GM12878 (cell line): ENCODE measurements around the gene TBATA. TPM values are rescaled to one million over a fixed set of nuclear protein-coding genes. Genes with fewer than 3 reads are reported as not detected.

Experiments used
- CBFB ChIP-seq: IDR thresholded peaks from 2 replicates; pipeline ENCODE4 v1.6.1; 2016; ENCODE audit warnings: antibody characterized with exemption, low read depth
- CBX3 ChIP-seq: fragments of 200-600 bp; sonication (generic); IDR thresholded peaks from 2 replicates; pipeline ENCODE4 v1.6.1; 2016; ENCODE audit warnings: low read depth, borderline replicate concordance
- CEBPB ChIP-seq, 2 experiments: fragments of 150-350 bp in 1 of 2; IDR thresholded peaks; 2 replicates each; pipeline ENCODE4 v1.6.1; 2012 to 2014; ENCODE audit warnings: low read depth in 2 of 2, low read length in 2 of 2, borderline replicate concordance in 1 of 2, inconsistent platforms in 1 of 2
- CREM ChIP-seq: IDR thresholded peaks from 2 replicates; pipeline ENCODE4 v1.6.1; 2014; ENCODE audit warnings: antibody characterized with exemption, low read depth
- ESRRA ChIP-seq: IDR thresholded peaks from 2 replicates; pipeline ENCODE4 v1.6.1; 2012; ENCODE audit warnings: mild to moderate bottlenecking, low read length, improper control_type of control experiment
- HDGF ChIP-seq: fragments of 450-650 bp; IDR thresholded peaks from 2 replicates; pipeline ENCODE4 v1.6.1; 2016; ENCODE audit warnings: antibody characterized with exemption
- KDM1A ChIP-seq: fragments of 200-600 bp; sonication (generic); IDR thresholded peaks from 2 replicates; pipeline ENCODE4 v1.6.1; 2016; ENCODE audit warnings: borderline replicate concordance
- MEF2A ChIP-seq: IDR thresholded peaks from 2 replicates; pipeline ENCODE4 v1.6.1; 2011; ENCODE audit warnings: low read depth, mild to moderate bottlenecking, low read length, moderate library complexity; ENCODE audit not compliant: insufficient read depth
- MYB ChIP-seq: fragments of 150-350 bp; IDR thresholded peaks from 2 replicates; pipeline ENCODE4 v1.6.1; 2014; ENCODE audit warnings: mild to moderate bottlenecking, low read depth, low read length, borderline replicate concordance
- MYC ChIP-seq: IDR thresholded peaks from 2 replicates; pipeline ENCODE4 v1.6.1; 2011; ENCODE audit warnings: mild to moderate bottlenecking, low read length, moderate library complexity, inconsistent platforms; ENCODE audit not compliant: insufficient read depth, insufficient replicate concordance, insufficient read length, severe bottlenecking
- POLR2A ChIP-seq: IDR thresholded peaks from 2 replicates; pipeline ENCODE4 v1.6.1; 2011; ENCODE audit warnings: low read depth, mild to moderate bottlenecking, low read length
- POU2F2 ChIP-seq: IDR thresholded peaks from 3 replicates; pipeline ENCODE4 v1.6.1; 2011; ENCODE audit warnings: low read depth, mild to moderate bottlenecking, low read length, borderline replicate concordance
- SIN3A ChIP-seq: IDR thresholded peaks from 2 replicates; pipeline ENCODE4 v1.6.1; 2012; ENCODE audit warnings: low read depth, low read length, improper control_type of control experiment
- TARDBP ChIP-seq: IDR thresholded peaks from 2 replicates; pipeline ENCODE4 v1.6.1; 2016; ENCODE audit warnings: borderline replicate concordance
- ZNF622 ChIP-seq: fragments of 450-650 bp; IDR thresholded peaks from 2 replicates; pipeline ENCODE4 v1.6.1; 2017; ENCODE audit warnings: mild to moderate bottlenecking, inconsistent platforms
- polyA plus RNA-seq, 11 experiments: library from polyadenylated mRNA; depleted of rRNA in 4 of 11; unstranded in 6 of 11; stranded (reverse) in 5 of 11; fragments of >200 nt; fragmentation: Nextera tagmentation in 4 of 11; fragmentation: Illumina TruSeq in 1 of 11; extraction: Ambion mirVana in 4 of 11; extraction: Trizol in 1 of 11; gene quantifications; 1 replicate in 1 of 11; 2 replicates in 10 of 11; pipeline versions ENCODE4 v1.2.1 to v1.2.3, GENCODE V29; 2011 to 2016; ENCODE audit warnings: inconsistent platforms in 2 of 11, missing spikeins in 2 of 11, low read depth in 1 of 11
- total RNA-seq, 4 experiments: library from RNA; depleted of rRNA in 3 of 4; stranded (reverse); fragments of >200 nt in 3 of 4; fragmentation: Illumina TruSeq in 1 of 4; extraction: Trizol in 1 of 4; gene quantifications; 2 replicates each; pipeline versions ENCODE4 v1.2.1 to v1.2.3, GENCODE V29; 2013 to 2021
- TF ChIP-seq, protein P1 (sequence below): fragments of 450-650 bp; IDR thresholded peaks from 2 replicates; pipeline ENCODE4 v1.6.1; 2018; ENCODE audit warnings: mild to moderate bottlenecking, low read depth, moderate library complexity; ENCODE audit not compliant: partially characterized antibody
- TF ChIP-seq, protein P2 (sequence below): IDR thresholded peaks from 2 replicates; pipeline ENCODE4 v1.6.1; 2012; ENCODE audit warnings: improper control_type of control experiment, low read depth, low read length; ENCODE audit not compliant: insufficient replicate concordance
- TF ChIP-seq, protein P3 (sequence below): fragments of 450-650 bp; IDR thresholded peaks from 2 replicates; pipeline ENCODE4 v1.6.1; 2017; ENCODE audit warnings: antibody characterized with exemption, mild to moderate bottlenecking, moderate library complexity
- TF ChIP-seq, protein P4 (sequence below): fragments of 450-650 bp; IDR thresholded peaks from 2 replicates; pipeline ENCODE4 v1.6.1; 2016; ENCODE audit warnings: mild to moderate bottlenecking

The TBATA gene
- total and polyA plus RNA-seq, 10 of the 15 experiments (the other 5 are each of a cell fraction or from before 2014, with no cell fraction given): not detected

DNA sequence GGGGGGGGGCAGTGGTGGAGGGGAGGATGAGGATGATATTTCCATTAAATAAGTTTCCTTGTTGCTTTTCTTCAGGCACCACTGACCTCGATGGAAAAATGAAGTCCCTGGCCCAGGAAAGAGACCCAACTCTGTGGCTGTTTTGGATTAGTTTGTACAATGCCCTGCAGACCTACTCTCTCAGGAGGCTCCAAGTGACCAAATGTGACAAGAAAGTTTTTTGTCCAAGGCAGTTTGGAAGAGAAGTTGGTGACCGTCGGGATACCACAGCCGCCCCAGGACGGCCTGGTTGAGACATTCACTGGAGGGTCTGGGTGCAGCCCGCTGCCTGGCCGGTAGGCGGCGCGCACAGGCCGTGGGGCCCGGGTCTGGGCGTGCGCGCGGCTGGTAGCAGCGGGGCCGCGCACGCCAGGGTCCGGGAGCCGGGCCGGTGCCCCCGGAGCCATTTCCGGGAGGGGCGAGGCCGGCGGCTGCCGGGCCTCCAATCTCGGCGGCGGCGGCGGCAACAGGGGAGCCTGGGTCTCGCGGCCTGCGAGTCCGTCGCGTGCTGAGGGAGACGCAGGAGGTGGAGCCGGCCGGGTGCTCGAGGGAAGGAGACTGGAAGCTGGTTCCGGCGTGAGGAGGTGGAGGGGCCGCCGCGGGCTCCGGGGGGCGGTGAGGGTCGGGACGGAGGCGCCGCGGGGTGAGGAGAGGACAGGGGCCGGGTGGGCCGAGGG, 30.5 kb upstream of the TBATA start, which contains the start of gene SGPL1 (continued):
- TF ChIP-seq MEF2A (0 out of 2 replicates have a peak, but pooled peaks have one; percentile 40), MYB (no peak), ZNF622 (no peak), MYC (no peak), CEBPB (IDR thresholded peaks at IDR 0.05; ENCODE audit: borderline replicate concordance in 1 of 2, low read depth in 2 of 2, low read length in 2 of 2) (no peak), SIN3A (no peak), POU2F2 (peak; percentile 43; the same call in 1 of the 3 replicates), CBFB (no peak), CBX3 (no peak), KDM1A (no peak), CREM (no peak), TARDBP (no peak), HDGF (no peak), POLR2A (peak; percentile 85), ESRRA (no peak)
- TF ChIP-seq, protein P1, sequence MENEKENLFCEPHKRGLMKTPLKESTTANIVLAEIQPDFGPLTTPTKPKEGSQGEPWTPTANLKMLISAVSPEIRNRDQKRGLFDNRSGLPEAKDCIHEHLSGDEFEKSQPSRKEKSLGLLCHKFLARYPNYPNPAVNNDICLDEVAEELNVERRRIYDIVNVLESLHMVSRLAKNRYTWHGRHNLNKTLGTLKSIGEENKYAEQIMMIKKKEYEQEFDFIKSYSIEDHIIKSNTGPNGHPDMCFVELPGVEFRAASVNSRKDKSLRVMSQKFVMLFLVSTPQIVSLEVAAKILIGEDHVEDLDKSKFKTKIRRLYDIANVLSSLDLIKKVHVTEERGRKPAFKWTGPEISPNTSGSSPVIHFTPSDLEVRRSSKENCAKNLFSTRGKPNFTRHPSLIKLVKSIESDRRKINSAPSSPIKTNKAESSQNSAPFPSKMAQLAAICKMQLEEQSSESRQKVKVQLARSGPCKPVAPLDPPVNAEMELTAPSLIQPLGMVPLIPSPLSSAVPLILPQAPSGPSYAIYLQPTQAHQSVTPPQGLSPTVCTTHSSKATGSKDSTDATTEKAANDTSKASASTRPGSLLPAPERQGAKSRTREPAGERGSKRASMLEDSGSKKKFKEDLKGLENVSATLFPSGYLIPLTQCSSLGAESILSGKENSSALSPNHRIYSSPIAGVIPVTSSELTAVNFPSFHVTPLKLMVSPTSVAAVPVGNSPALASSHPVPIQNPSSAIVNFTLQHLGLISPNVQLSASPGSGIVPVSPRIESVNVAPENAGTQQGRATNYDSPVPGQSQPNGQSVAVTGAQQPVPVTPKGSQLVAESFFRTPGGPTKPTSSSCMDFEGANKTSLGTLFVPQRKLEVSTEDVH: no peak
- TF ChIP-seq, protein P2, sequence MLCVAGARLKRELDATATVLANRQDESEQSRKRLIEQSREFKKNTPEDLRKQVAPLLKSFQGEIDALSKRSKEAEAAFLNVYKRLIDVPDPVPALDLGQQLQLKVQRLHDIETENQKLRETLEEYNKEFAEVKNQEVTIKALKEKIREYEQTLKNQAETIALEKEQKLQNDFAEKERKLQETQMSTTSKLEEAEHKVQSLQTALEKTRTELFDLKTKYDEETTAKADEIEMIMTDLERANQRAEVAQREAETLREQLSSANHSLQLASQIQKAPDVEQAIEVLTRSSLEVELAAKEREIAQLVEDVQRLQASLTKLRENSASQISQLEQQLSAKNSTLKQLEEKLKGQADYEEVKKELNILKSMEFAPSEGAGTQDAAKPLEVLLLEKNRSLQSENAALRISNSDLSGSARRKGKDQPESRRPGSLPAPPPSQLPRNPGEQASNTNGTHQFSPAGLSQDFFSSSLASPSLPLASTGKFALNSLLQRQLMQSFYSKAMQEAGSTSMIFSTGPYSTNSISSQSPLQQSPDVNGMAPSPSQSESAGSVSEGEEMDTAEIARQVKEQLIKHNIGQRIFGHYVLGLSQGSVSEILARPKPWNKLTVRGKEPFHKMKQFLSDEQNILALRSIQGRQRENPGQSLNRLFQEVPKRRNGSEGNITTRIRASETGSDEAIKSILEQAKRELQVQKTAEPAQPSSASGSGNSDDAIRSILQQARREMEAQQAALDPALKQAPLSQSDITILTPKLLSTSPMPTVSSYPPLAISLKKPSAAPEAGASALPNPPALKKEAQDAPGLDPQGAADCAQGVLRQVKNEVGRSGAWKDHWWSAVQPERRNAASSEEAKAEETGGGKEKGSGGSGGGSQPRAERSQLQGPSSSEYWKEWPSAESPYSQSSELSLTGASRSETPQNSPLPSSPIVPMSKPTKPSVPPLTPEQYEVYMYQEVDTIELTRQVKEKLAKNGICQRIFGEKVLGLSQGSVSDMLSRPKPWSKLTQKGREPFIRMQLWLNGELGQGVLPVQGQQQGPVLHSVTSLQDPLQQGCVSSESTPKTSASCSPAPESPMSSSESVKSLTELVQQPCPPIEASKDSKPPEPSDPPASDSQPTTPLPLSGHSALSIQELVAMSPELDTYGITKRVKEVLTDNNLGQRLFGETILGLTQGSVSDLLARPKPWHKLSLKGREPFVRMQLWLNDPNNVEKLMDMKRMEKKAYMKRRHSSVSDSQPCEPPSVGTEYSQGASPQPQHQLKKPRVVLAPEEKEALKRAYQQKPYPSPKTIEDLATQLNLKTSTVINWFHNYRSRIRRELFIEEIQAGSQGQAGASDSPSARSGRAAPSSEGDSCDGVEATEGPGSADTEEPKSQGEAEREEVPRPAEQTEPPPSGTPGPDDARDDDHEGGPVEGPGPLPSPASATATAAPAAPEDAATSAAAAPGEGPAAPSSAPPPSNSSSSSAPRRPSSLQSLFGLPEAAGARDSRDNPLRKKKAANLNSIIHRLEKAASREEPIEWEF: no peak
- TF ChIP-seq, protein P3, sequence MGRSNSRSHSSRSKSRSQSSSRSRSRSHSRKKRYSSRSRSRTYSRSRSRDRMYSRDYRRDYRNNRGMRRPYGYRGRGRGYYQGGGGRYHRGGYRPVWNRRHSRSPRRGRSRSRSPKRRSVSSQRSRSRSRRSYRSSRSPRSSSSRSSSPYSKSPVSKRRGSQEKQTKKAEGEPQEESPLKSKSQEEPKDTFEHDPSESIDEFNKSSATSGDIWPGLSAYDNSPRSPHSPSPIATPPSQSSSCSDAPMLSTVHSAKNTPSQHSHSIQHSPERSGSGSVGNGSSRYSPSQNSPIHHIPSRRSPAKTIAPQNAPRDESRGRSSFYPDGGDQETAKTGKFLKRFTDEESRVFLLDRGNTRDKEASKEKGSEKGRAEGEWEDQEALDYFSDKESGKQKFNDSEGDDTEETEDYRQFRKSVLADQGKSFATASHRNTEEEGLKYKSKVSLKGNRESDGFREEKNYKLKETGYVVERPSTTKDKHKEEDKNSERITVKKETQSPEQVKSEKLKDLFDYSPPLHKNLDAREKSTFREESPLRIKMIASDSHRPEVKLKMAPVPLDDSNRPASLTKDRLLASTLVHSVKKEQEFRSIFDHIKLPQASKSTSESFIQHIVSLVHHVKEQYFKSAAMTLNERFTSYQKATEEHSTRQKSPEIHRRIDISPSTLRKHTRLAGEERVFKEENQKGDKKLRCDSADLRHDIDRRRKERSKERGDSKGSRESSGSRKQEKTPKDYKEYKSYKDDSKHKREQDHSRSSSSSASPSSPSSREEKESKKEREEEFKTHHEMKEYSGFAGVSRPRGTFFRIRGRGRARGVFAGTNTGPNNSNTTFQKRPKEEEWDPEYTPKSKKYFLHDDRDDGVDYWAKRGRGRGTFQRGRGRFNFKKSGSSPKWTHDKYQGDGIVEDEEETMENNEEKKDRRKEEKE: 0 out of 2 replicates have a peak, but pooled peaks have one; percentile 11
- TF ChIP-seq, protein P4, sequence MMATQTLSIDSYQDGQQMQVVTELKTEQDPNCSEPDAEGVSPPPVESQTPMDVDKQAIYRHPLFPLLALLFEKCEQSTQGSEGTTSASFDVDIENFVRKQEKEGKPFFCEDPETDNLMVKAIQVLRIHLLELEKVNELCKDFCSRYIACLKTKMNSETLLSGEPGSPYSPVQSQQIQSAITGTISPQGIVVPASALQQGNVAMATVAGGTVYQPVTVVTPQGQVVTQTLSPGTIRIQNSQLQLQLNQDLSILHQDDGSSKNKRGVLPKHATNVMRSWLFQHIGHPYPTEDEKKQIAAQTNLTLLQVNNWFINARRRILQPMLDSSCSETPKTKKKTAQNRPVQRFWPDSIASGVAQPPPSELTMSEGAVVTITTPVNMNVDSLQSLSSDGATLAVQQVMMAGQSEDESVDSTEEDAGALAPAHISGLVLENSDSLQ: no peak
